ENCODE data around the gene ARL15. TPM values are rescaled to one million over a fixed set of nuclear protein-coding genes. Genes with fewer than 3 reads are reported as not detected.

Gene ARL15
- total RNA-seq, 1 experiment from 2014 or later, result 13.0 TPM

- Histone ChIP-seq H3K9me3 (ENCODE audit: control insufficient read depth, low read depth, low read length) (no peaks in the 10 kb centered on the region), H4K8ac (replicated peaks; ENCODE audit: insufficient read length, low read depth, low read length) (no peak overlapping the region), H3K56ac (ENCODE audit: insufficient read length, low read depth, low read length) (no peak overlapping the region), H3K27ac (ENCODE audit: insufficient read length, low read depth, low read length) (no peak overlapping the region), H3K4me1 (ENCODE audit: insufficient read depth, low read length) (peaks cover 3% of the 10 kb centered on the region; the same call in 1 of the 2 replicates), H3K9ac (ENCODE audit: extremely low read depth, insufficient read length, low read length) (no peak overlapping the region), H2AFZ (ENCODE audit: low read length) (no peak overlapping the region), H2BK5ac (ENCODE audit: insufficient read length, low read length) (no peak overlapping the region), H4K91ac (ENCODE audit: insufficient read length, low read depth, low read length) (no peak overlapping the region), H3K27me3 (ENCODE audit: insufficient read depth, low read length) (no peaks in the 10 kb centered on the region), H3K14ac (ENCODE audit: insufficient read depth, low read length) (no peak overlapping the region), H2BK15ac (ENCODE audit: low read depth, low read length) (no peak overlapping the region), H4K5ac (ENCODE audit: insufficient read length, low read depth, low read length) (no peak overlapping the region), H3K4me2 (ENCODE audit: insufficient read depth, insufficient read length, low read length) (no peak overlapping the region), H3K79me2 (ENCODE audit: insufficient read depth, low read length) (no peaks in the 10 kb centered on the region), H2AK5ac (ENCODE audit: insufficient read length, low read length) (no peak overlapping the region), H3T11ph (ENCODE audit: low read length) (no peak overlapping the region), H2BK20ac (ENCODE audit: low read depth, low read length, poor library complexity, severe bottlenecking) (no peak overlapping the region), H2BK120ac (ENCODE audit: low read depth, low read length, poor library complexity, severe bottlenecking) (no peak overlapping the region), H3K79me1 (ENCODE audit: insufficient read depth, low read depth, low read length, poor library complexity, severe bottlenecking) (peaks cover 4% of the 10 kb centered on the region), H3K23me2 (ENCODE audit: insufficient read length, low read depth, low read length, poor library complexity, severe bottlenecking) (no peaks in the 10 kb centered on the region), H3K18ac (ENCODE audit: insufficient read length, low read depth, low read length) (no peak overlapping the region), H4K20me1 (ENCODE audit: control insufficient read depth, insufficient read depth, insufficient read length) (no peaks in the 10 kb centered on the region), H3K4ac (ENCODE audit: low read depth, low read length) (no peak overlapping the region), H3K23ac (ENCODE audit: insufficient read length, low read depth, low read length) (no peak overlapping the region), H2BK12ac (ENCODE audit: insufficient read length, low read depth, low read length) (no peak overlapping the region)
- no peak for DNase-seq
- peaks cover 16 to 26% of the 10 kb centered on the region in 2 experiments for H3K4me1 Mint-ChIP-seq
- H3K4me3 Mint-ChIP-seq, result no peak overlapping the region
- TF ChIP-seq, protein P1, sequence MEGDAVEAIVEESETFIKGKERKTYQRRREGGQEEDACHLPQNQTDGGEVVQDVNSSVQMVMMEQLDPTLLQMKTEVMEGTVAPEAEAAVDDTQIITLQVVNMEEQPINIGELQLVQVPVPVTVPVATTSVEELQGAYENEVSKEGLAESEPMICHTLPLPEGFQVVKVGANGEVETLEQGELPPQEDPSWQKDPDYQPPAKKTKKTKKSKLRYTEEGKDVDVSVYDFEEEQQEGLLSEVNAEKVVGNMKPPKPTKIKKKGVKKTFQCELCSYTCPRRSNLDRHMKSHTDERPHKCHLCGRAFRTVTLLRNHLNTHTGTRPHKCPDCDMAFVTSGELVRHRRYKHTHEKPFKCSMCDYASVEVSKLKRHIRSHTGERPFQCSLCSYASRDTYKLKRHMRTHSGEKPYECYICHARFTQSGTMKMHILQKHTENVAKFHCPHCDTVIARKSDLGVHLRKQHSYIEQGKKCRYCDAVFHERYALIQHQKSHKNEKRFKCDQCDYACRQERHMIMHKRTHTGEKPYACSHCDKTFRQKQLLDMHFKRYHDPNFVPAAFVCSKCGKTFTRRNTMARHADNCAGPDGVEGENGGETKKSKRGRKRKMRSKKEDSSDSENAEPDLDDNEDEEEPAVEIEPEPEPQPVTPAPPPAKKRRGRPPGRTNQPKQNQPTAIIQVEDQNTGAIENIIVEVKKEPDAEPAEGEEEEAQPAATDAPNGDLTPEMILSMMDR (conservative IDR thresholded peaks at IDR 0.05), result no peak
- H3K9me3 Mint-ChIP-seq, result peaks cover 9 to 10% of the 10 kb centered on the region in 2 experiments; a peak in 4 of 5 replicates
- H3K36me3 Mint-ChIP-seq (ENCODE audit: insufficient read depth in 1 of 3, low read depth in 3 of 3), result peaks cover 7 to 23% (median 11%) of the 10 kb centered on the region in 3 experiments; a peak in 5 of 7 replicates
- H3K27me3 Mint-ChIP-seq (ENCODE audit: low read depth), result no peaks in the 10 kb centered on the region
- H3K27ac Mint-ChIP-seq, result no peak overlapping the region
- WGBS (ENCODE audit: extremely low coverage, insufficient read length, low lambda C conversion rate), result no CpG with 5 or more reads among the region's 1 CpG
Measured at GRCh38 chr5:54205918-54206317, 104.5 kb downstream of the ARL15 start.
